HCT116 (cell line): ENCODE measurements around the gene SLFN11.

Source experiments
- CBX3 ChIP-seq: IDR thresholded peaks from 2 replicates; pipeline ENCODE4 v1.6.1; 2012; ENCODE audit warnings: low read depth
- CEBPB ChIP-seq: IDR thresholded peaks from 2 replicates; pipeline ENCODE4 v1.6.1; 2012; ENCODE audit warnings: low read depth
- MAX ChIP-seq: IDR thresholded peaks from 2 replicates; pipeline ENCODE4 v1.6.1; 2012
- POLR2AphosphoS5 ChIP-seq: IDR thresholded peaks from 2 replicates; pipeline ENCODE4 v1.6.1; 2011; ENCODE audit warnings: mild to moderate bottlenecking, low read depth, low read length, moderate library complexity
- TCF7L2 ChIP-seq: IDR thresholded peaks from 2 replicates; pipeline ENCODE4 v1.7.0; 2011; ENCODE audit warnings: borderline replicate concordance, inconsistent platforms; ENCODE audit not compliant: insufficient read depth, insufficient read length; ENCODE audit errors: extremely low read depth
- TF ChIP-seq, protein P1 (sequence below), 3 experiments: fragments of 200-600 bp in 1 of 3; sonication (generic) in 1 of 3; IDR thresholded peaks in 2 of 3; conservative IDR thresholded peaks in 1 of 3; 2 replicates each; pipeline ENCODE4 v1.5.1; 2012 to 2017; ENCODE audit warnings: low read depth in 2 of 3, low read length in 2 of 3, antibody characterized with exemption in 1 of 3, borderline replicate concordance in 1 of 3, control low read depth in 1 of 3, mild to moderate bottlenecking in 1 of 3, mixed read lengths in 1 of 3, mixed run types in 1 of 3, moderate library complexity in 1 of 3; ENCODE audit not compliant: insufficient read depth in 1 of 3
- TF ChIP-seq, protein P2 (sequence below): IDR thresholded peaks from 2 replicates; pipeline ENCODE4 v1.6.1; 2012; ENCODE audit warnings: low read depth

GRCh38 chr17:35414247-35414646, 40.8 kb upstream of the SLFN11 start:
- TF ChIP-seq POLR2AphosphoS5 = no peak
- TF ChIP-seq, protein P1, sequence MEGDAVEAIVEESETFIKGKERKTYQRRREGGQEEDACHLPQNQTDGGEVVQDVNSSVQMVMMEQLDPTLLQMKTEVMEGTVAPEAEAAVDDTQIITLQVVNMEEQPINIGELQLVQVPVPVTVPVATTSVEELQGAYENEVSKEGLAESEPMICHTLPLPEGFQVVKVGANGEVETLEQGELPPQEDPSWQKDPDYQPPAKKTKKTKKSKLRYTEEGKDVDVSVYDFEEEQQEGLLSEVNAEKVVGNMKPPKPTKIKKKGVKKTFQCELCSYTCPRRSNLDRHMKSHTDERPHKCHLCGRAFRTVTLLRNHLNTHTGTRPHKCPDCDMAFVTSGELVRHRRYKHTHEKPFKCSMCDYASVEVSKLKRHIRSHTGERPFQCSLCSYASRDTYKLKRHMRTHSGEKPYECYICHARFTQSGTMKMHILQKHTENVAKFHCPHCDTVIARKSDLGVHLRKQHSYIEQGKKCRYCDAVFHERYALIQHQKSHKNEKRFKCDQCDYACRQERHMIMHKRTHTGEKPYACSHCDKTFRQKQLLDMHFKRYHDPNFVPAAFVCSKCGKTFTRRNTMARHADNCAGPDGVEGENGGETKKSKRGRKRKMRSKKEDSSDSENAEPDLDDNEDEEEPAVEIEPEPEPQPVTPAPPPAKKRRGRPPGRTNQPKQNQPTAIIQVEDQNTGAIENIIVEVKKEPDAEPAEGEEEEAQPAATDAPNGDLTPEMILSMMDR (IDR thresholded peaks at IDR 0.05 in 2 of 3, conservative IDR thresholded peaks at IDR 0.05 in 1 of 3; ENCODE audit: borderline replicate concordance in 1 of 3, insufficient read depth in 1 of 3, low read depth in 2 of 3, low read length in 2 of 3) = no peak
- TF ChIP-seq, protein P2, sequence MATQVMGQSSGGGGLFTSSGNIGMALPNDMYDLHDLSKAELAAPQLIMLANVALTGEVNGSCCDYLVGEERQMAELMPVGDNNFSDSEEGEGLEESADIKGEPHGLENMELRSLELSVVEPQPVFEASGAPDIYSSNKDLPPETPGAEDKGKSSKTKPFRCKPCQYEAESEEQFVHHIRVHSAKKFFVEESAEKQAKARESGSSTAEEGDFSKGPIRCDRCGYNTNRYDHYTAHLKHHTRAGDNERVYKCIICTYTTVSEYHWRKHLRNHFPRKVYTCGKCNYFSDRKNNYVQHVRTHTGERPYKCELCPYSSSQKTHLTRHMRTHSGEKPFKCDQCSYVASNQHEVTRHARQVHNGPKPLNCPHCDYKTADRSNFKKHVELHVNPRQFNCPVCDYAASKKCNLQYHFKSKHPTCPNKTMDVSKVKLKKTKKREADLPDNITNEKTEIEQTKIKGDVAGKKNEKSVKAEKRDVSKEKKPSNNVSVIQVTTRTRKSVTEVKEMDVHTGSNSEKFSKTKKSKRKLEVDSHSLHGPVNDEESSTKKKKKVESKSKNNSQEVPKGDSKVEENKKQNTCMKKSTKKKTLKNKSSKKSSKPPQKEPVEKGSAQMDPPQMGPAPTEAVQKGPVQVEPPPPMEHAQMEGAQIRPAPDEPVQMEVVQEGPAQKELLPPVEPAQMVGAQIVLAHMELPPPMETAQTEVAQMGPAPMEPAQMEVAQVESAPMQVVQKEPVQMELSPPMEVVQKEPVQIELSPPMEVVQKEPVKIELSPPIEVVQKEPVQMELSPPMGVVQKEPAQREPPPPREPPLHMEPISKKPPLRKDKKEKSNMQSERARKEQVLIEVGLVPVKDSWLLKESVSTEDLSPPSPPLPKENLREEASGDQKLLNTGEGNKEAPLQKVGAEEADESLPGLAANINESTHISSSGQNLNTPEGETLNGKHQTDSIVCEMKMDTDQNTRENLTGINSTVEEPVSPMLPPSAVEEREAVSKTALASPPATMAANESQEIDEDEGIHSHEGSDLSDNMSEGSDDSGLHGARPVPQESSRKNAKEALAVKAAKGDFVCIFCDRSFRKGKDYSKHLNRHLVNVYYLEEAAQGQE = no peak
- TF ChIP-seq CBX3 = no peak
- TF ChIP-seq MAX = no peak
- no peak for TF ChIP-seq TCF7L2
- no peak for TF ChIP-seq CEBPB
